GM19099 (cell line): Measurements from ENCODE around the gene NOP56.

Experiments used
- POLR2A ChIP-seq: IDR thresholded peaks from 3 replicates; pipeline ENCODE4 v1.6.1; 2011; ENCODE audit warnings: low read depth; ENCODE audit not compliant: insufficient read length; ENCODE audit errors: extremely low read depth

NOP56 gene

GRCh38 chr20:2651772-2652723 is at the start of gene NOP56:
NOP56 (plus strand) TSS chr20:2652632; CDS start chr20:2652661, 29 bp downstream.
- TF ChIP-seq POLR2A, result peak; percentile 98

- TF ChIP-seq POLR2A, result no peak
Measured at GRCh38 chr20:2602746-2603145, 49.7 kb upstream of the NOP56 start.

GRCh38 chr20:2603816-2604505 is 48.5 kb upstream of the NOP56 start:
- TF ChIP-seq POLR2A, result no peak

- TF ChIP-seq POLR2A, result no peak
Measured at GRCh38 chr20:2604506-2604835, 48.0 kb upstream of the NOP56 start.

- TF ChIP-seq POLR2A, result no peak
Measured at GRCh38 chr20:2606507-2607006, 45.9 kb upstream of the NOP56 start.

- no peak for TF ChIP-seq POLR2A
Measured at GRCh38 chr20:2610326-2610725, 42.1 kb upstream of the NOP56 start.

- TF ChIP-seq POLR2A, result no peak
Measured at GRCh38 chr20:2610941-2611720, 41.3 kb upstream of the NOP56 start.

- TF ChIP-seq POLR2A, result no peak
Measured at GRCh38 chr20:2612073-2612472, 40.4 kb upstream of the NOP56 start.

GRCh38 chr20:2616634-2617033 is 35.8 kb upstream of the NOP56 start:
- TF ChIP-seq POLR2A, result no peak

- TF ChIP-seq POLR2A, result no peak
Measured at GRCh38 chr20:2617099-2617714, 35.2 kb upstream of the NOP56 start.

GRCh38 chr20:2618815-2619214 is 33.6 kb upstream of the NOP56 start:
- TF ChIP-seq POLR2A, result no peak

- TF ChIP-seq POLR2A, result no peak
Measured at GRCh38 chr20:2619337-2619736, 33.1 kb upstream of the NOP56 start.

- no peak for TF ChIP-seq POLR2A
Measured at GRCh38 chr20:2619961-2620595, 32.4 kb upstream of the NOP56 start.

GRCh38 chr20:2624190-2624589 is 28.2 kb upstream of the NOP56 start:
- no peak for TF ChIP-seq POLR2A
